Measurements from ENCODE around the gene CARS2.

- TF ChIP-seq CTCF (IDR thresholded peaks at IDR 0.05): no peak
- TF ChIP-seq TCF7L2 (IDR thresholded peaks at IDR 0.05; ENCODE audit: low read depth, low read length): no peak
- no peak for TF ChIP-seq REST (IDR thresholded peaks at IDR 0.05; ENCODE audit: insufficient read depth in 1 of 2, low read depth in 2 of 2, low read length in 1 of 2)
- TF ChIP-seq POLR2AphosphoS5 (IDR thresholded peaks at IDR 0.05; ENCODE audit: low read depth, low read length): no peak
These were observed 55.5 kb downstream of the CARS2 start for GRCh38 chr13:110650436-110650835.
